ENCODE measurements around the gene MAG. TPM values are rescaled to one million over a fixed set of nuclear protein-coding genes. Genes with fewer than 3 reads are reported as not detected.

The MAG gene
- polyA plus RNA-seq, 1 donor, result 0.33 TPM

- no peak for DNase-seq (ENCODE audit: low read depth)
Observed at GRCh38 chr19:35362261-35363000, 70.5 kb downstream of the MAG start.

- no peak for DNase-seq (ENCODE audit: low read depth)
Observed at GRCh38 chr19:35363001-35363590, 71.1 kb downstream of the MAG start.

Other genes starting within 250 kb of the MAG start
- 0.42 TPM for gene FXYD3, start 176.3 kb upstream of the MAG start, polyA plus RNA-seq (ENCODE audit: insufficient read length)
- gene LGI4, start 157.1 kb upstream of the MAG start, polyA plus RNA-seq (ENCODE audit: insufficient read length), result 9.0 TPM
- gene FXYD1, start 153.3 kb upstream of the MAG start, polyA plus RNA-seq (ENCODE audit: insufficient read length), result 261 TPM
- gene FXYD7, start 148.9 kb upstream of the MAG start, polyA plus RNA-seq (ENCODE audit: insufficient read length), result 1.0 TPM
- 16.2 TPM for gene FXYD5, start 137.4 kb upstream of the MAG start, polyA plus RNA-seq (ENCODE audit: insufficient read length)
- gene FAM187B, start 63.4 kb upstream of the MAG start, polyA plus RNA-seq (ENCODE audit: insufficient read length), result not detected
- 3.7 TPM for gene LSR, start 43.2 kb upstream of the MAG start, polyA plus RNA-seq (ENCODE audit: insufficient read length)
- 100 TPM for gene USF2, start 23.2 kb upstream of the MAG start, polyA plus RNA-seq (ENCODE audit: insufficient read length)
- gene HAMP, start 9.6 kb upstream of the MAG start, polyA plus RNA-seq (ENCODE audit: insufficient read length), result 0.15 TPM
- gene CD22, start 37.0 kb downstream of the MAG start, polyA plus RNA-seq (ENCODE audit: insufficient read length), result 0.82 TPM
- gene FFAR1, start 55.7 kb downstream of the MAG start, polyA plus RNA-seq (ENCODE audit: insufficient read length), result not detected
- 0.08 TPM for gene FFAR3, start 66.3 kb downstream of the MAG start, polyA plus RNA-seq (ENCODE audit: insufficient read length)
- gene GPR42, start 78.9 kb downstream of the MAG start, polyA plus RNA-seq (ENCODE audit: insufficient read length), result not detected
- gene FFAR2, start 156.1 kb downstream of the MAG start, polyA plus RNA-seq (ENCODE audit: insufficient read length), result 0.09 TPM
- gene KRTDAP, start 198.3 kb downstream of the MAG start, polyA plus RNA-seq (ENCODE audit: insufficient read length), result not detected
- gene DMKN, start 221.5 kb downstream of the MAG start, polyA plus RNA-seq (ENCODE audit: insufficient read length), result 0.59 TPM
- gene SBSN, start 236.2 kb downstream of the MAG start, polyA plus RNA-seq (ENCODE audit: insufficient read length), result not detected
- not detected for gene GAPDHS, start 241.3 kb downstream of the MAG start, polyA plus RNA-seq (ENCODE audit: insufficient read length)

All from forelimb muscle (tissue), 1 donor.